Mucosa of rectum (tissue), 2 donors: ENCODE results near the gene TOM1L2.

Experiments used
- H3K27ac ChIP-seq, 2 donors: one replicate each; pipeline ENCODE4 v1.7.0; 2013; ENCODE audit warnings: inconsistent platforms in 2 of 2, low read depth in 2 of 2, low read length in 2 of 2
- H3K27me3 ChIP-seq, 2 donors: one replicate each; pipeline ENCODE4 v1.7.0; 2013; ENCODE audit warnings: low read length in 2 of 2; ENCODE audit not compliant: control insufficient read depth in 2 of 2, insufficient read depth in 2 of 2
- H3K36me3 ChIP-seq, 2 donors: one replicate each; pipeline ENCODE4 v1.7.0; 2013; ENCODE audit warnings: low read length in 2 of 2; ENCODE audit not compliant: control insufficient read depth in 2 of 2, insufficient read depth in 2 of 2
- H3K4me1 ChIP-seq, 2 donors: one replicate each; pipeline ENCODE4 v1.7.0; 2013; ENCODE audit warnings: low read length in 2 of 2, mild to moderate bottlenecking in 1 of 2; ENCODE audit not compliant: control insufficient read depth in 2 of 2, insufficient read depth in 2 of 2
- H3K4me3 ChIP-seq, 2 donors: one replicate each; pipeline ENCODE4 v1.7.0; 2013; ENCODE audit warnings: low read length in 2 of 2
- H3K9ac ChIP-seq, 2 donors: one replicate each; pipeline ENCODE4 v1.7.0; 2013; ENCODE audit warnings: low read length in 2 of 2, low read depth in 1 of 2, mild to moderate bottlenecking in 1 of 2
- H3K9me3 ChIP-seq, 2 donors: one replicate each; pipeline ENCODE4 v1.7.0; 2013; ENCODE audit warnings: low read length in 2 of 2; ENCODE audit not compliant: control insufficient read depth in 2 of 2
- donor health status: healthy.
- donor health status: Normal muscosa, but diverticular disease.

TOM1L2 gene

DNA sequence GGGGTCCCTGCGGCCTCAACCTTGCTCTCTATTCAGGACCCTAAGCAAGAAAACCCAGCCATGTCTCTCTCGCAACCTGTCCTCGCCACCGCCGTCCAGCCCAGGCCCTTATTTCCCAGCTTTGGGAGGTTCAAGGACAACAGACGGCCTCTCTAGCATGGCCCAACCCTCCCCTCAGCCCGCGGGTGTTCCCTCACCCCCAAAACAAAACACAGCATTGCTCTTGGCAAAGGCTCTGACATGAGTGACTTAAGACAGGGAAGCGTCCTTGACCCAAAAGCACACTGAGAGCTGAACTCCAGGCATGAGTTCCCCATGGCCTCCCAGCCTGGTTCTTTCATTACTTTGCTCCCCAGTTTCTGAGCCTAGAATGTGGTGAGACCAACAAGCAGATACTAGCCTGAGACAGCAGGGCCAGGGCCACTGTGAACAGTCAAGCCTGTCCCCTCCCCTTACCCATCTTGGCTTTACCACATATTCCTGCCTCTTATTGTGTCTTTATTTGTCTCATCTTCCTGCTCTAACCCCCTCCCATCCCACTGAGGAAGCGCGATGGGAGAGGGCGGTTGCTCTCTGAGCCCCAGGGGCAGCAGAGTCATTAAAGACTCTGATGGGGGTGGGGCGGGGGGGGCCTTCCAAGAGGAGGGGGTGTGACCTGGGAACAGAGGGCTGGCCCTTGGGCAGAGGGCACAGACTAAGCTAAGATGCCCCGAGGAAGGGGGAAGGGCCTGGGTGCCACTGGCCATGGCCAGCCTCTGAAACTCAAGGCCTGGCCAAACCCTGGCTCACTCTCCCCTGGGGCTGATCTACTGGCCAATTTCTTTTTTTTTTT, 147.2 kb downstream of the TOM1L2 start:
- peak overlapping the region; percentile 9 to 74 for H3K9ac ChIP-seq
- H3K9me3 ChIP-seq: no peaks in the 10 kb centered on the region
- no peak overlapping the region for H3K4me3 ChIP-seq
- peak overlapping the region; percentile 87 to 95 for H3K27ac ChIP-seq
- H3K4me1 ChIP-seq: peaks cover 62 to 68% of the 10 kb centered on the region in 2 donors
- no peaks in the 10 kb centered on the region for H3K27me3 ChIP-seq
- H3K36me3 ChIP-seq: peaks cover 0 to 7% of the 10 kb centered on the region in 2 donors

DNA sequence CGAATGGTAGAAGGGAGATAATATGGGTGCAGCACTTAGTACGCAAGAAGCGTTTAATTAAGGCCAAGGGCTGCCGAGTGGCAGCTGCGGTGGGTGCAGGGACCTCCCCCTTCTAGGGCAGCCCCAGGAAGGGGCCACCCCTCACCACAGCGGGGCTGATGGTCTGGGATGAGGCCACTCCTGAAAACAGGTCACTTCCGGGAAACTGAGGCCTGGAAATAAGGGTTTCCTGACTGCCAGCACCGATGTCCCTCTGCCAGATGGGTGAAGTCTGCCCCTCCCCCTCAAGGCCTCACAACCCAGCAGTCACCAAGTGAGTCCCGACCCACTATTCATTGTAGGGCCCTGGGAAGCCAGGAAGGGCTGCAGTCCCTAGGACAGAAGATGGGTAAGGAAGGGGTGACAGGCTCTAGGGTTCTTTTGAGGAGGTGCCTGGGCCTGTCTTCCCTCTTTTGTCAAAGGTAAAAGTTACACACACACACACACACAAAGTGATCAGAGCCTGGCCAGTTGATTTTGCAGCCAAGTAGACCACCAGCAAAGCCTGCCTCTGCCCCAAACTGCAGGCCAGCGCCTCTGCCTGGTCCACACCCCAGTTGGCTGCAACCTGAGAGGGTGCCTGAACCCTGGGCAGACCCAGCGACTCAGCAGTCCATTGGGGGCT, 147.9 kb downstream of the TOM1L2 start:
- peak overlapping the region; percentile 55 to 73 for H3K4me3 ChIP-seq

DNA sequence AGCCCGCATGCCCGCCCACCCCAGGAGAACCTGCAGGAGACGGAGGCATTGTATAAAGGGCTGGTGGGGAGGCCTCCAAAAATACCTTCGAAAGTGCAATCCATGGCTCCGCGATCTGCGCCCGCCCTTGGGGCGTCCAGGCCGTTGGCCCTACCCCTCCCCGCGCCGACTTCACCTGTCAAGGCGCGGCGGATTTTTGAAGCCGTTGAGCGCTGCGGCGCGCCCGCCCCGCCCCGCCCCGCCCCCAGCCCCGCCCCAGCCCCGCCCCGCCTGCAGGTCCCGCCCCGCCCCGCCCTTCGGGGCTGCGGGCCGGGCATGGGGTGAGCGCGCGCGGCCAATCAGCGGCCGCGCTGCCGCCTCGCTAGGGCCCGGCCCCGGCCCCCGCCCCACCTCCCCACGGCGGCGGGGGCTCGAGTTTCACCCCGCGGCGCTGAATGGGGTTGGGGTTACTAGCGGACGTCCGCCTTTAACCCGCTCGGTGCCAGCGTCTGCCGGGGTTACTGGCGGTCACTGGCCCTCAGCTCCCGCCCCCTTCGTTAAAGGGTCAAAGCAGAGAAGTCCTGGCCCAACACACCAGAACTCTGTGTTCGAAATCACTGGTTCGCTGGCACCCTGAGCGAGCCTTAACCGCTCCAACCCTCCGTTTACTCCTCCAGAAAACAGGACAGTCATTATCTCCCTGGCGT, 148.6 kb downstream of the TOM1L2 start:
- Histone ChIP-seq H3K4me3 (peak overlapping the region; percentile 63 to 78), H3K36me3 (peaks cover 8 to 16% of the 10 kb centered on the region in 2 donors), H3K9ac (peak overlapping the region; percentile 74 to 92), H3K27me3 (no peaks in the 10 kb centered on the region), H3K27ac (peak overlapping the region; percentile 87 to 95), H3K4me1 (peaks cover 72 to 79% of the 10 kb centered on the region in 2 donors), H3K9me3 (no peaks in the 10 kb centered on the region)

More for the DNA sequence above, 147.9 kb downstream of the TOM1L2 start:
- Histone ChIP-seq H3K4me1 (peaks cover 65 to 73% of the 10 kb centered on the region in 2 donors), H3K36me3 (peaks cover 1 to 9% of the 10 kb centered on the region in 2 donors), H3K9me3 (no peaks in the 10 kb centered on the region), H3K27me3 (no peaks in the 10 kb centered on the region), H3K9ac (peak overlapping the region; percentile 74 to 76), H3K27ac (peak overlapping the region; percentile 87 to 95)

DNA sequence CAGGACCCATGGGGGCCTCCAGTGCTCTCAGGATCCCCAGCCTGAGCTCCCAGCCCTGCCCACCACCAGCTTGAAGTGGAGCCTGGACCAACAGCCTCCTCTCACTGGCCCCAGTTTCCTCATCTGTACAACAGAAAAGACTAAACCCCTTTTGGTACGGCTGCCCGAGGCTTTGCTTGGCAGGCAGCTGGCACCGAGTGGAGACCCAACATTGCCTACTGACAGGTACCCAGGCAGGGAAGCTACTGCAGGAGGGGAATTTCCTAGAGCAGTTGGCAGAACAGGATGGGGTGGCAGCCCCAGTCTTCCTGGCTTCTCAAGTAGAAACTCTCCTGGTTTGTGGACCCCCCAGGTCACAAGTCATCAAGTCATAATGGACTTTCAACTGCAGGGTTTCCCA, 149.6 kb downstream of the TOM1L2 start:
- Histone ChIP-seq H3K9ac (peak overlapping the region; percentile 69 to 92), H3K27ac (peak overlapping the region; percentile 54 to 75), H3K27me3 (no peaks in the 10 kb centered on the region), H3K4me3 (peak overlapping the region; percentile 63 to 78), H3K36me3 (peaks cover 13 to 23% of the 10 kb centered on the region in 2 donors), H3K9me3 (no peaks in the 10 kb centered on the region), H3K4me1 (peaks cover 70 to 85% of the 10 kb centered on the region in 2 donors)

DNA sequence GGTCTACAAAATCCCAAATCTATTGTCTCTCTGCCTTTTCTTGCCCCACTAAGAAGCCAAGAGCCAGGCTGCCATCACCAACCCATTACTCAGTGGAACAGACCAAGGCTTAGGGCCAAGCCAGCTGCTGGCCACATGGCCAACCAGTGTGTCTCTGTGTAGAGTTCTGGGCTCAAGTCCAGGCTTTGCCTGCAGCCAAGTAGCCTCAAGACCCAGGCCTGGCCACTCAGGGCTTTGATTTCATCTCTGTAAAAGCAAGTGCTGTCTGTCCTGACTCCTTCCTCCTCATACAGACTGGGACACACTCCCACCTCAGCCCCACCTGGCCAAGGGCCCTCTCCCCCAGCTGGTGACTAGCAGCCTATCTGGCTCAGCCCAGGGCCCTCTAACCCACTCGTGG, 150.0 kb downstream of the TOM1L2 start:
- H3K36me3 ChIP-seq: peaks cover 17 to 25% of the 10 kb centered on the region in 2 donors
- peak overlapping the region; percentile 63 to 78 for H3K4me3 ChIP-seq
- H3K27me3 ChIP-seq: no peaks in the 10 kb centered on the region
- no peaks in the 10 kb centered on the region for H3K9me3 ChIP-seq
- peak overlapping the region; percentile 54 to 75 for H3K27ac ChIP-seq
- peaks cover 70 to 86% of the 10 kb centered on the region in 2 donors for H3K4me1 ChIP-seq
- peak overlapping the region; percentile 69 to 92 for H3K9ac ChIP-seq

DNA sequence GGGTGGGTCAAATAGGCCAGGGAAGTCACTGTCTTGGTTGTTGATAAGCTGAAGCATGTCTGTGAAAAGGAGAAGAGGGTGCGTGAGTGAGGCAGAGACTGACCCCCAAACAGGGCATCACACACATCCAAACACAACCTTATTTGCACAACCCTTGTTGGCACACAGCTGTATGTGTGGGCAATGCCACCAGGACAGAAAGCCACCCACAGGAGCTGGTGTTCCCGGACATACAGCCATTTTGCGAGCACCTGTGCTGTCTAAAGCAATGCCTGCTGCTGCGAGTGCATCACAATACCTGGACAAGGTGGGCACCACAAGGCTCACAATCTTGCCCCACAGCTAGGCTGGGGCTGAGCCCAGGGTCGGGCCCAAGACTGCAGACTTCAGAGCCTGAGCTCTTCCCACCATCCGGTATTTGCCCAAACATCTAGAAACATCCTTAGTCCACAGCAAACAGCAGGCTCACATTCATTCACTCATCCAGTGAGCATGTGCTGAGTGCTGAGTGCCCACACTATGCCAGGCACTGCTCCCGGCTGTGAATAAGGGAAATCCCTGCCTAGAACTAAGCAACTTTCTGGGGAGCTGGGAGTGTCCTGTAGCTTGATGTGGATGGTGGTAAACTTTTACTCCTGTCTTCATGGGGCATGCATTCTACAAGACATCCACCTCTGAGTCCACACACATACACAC, 151.6 kb downstream of the TOM1L2 start:
- Histone ChIP-seq H3K36me3 (peaks cover 30 to 33% of the 10 kb centered on the region in 2 donors), H3K27ac (no peak overlapping the region), H3K4me3 (peak overlapping the region in 1 of 2 donors; percentile 30), H3K9ac (peak overlapping the region; percentile 32 to 39), H3K27me3 (no peaks in the 10 kb centered on the region), H3K9me3 (no peaks in the 10 kb centered on the region), H3K4me1 (peaks cover 63 to 73% of the 10 kb centered on the region in 2 donors)

DNA sequence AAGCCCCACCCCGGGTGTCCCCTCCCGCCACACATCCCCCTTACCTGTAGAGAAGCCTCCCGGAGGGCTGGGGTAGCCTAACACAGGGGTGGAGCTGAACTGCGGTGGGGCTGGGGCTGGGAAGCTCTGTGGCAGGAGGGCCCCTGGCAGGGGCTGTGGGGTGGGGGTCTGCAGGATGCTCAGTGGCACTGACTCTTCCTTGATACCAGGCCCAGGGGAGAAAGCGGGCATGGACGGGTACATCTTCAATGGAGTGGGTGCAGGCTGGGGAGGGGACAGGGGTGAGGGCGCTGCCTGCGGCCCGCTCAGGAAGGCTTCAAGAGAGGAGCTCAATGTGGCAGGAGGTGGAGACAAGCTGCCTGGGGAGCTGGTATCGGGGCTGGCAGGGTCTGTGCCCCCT, 152.2 kb downstream of the TOM1L2 start:
- H3K4me3 ChIP-seq: no peak overlapping the region
- peaks cover 62 to 71% of the 10 kb centered on the region in 2 donors for H3K4me1 ChIP-seq
- H3K27ac ChIP-seq: no peak overlapping the region

DNA sequence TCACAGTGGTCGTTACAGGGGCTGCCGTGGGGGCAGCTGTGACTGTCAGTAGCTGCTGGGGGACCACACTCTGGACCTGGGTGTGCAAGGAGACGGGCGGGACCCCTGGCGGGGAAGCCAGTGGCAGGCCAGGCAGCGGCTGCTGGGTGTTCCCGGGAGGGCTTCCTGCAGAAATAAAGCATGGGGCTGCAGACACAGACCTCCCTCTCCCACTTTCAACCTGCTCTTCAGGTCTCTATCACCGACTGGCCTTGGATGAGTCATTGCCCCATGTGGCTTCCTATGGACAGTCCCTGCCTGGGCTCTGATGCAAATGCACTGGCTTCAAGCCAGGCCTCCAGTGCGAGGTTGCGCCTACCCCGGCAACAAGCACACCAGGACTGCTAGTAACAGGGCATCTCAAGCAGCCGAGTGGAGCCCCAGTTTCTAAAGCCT, 152.6 kb downstream of the TOM1L2 start:
- Histone ChIP-seq H3K27me3 (no peaks in the 10 kb centered on the region), H3K9ac (no peak overlapping the region), H3K4me1 (peaks cover 57 to 67% of the 10 kb centered on the region in 2 donors), H3K4me3 (no peak overlapping the region), H3K27ac (peak overlapping the region; percentile 16 to 32), H3K36me3 (peaks cover 39 to 40% of the 10 kb centered on the region in 2 donors), H3K9me3 (no peaks in the 10 kb centered on the region)

More for the DNA sequence above, 152.2 kb downstream of the TOM1L2 start:
- peaks cover 34 to 36% of the 10 kb centered on the region in 2 donors for H3K36me3 ChIP-seq
- H3K27me3 ChIP-seq: no peaks in the 10 kb centered on the region
- H3K9ac ChIP-seq: no peak overlapping the region
- no peaks in the 10 kb centered on the region for H3K9me3 ChIP-seq

DNA sequence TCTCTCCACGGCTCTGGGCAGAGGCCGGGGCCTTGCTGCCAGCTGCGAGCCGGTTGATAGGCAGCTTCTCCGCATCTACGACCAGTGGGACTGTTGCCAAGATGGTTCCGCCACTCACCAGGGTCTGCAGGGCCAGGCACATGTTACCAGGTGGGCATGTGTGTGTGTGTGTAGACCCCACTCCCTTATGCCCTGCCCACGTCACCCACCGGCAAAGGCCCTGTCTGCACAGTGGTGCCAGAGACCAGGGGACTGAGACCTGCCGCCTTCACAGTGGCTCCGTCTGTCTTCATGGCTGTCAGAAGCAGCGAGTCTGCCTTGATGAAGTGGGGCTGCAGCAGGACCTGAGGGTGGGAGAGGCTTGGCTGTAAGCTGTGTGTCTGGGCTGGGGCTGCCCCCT, 153.1 kb downstream of the TOM1L2 start:
- no peak overlapping the region for H3K9ac ChIP-seq
- no peak overlapping the region for H3K4me3 ChIP-seq
- no peaks in the 10 kb centered on the region for H3K9me3 ChIP-seq
- peak overlapping the region; percentile 32 to 67 for H3K27ac ChIP-seq
- H3K4me1 ChIP-seq: peaks cover 52 to 62% of the 10 kb centered on the region in 2 donors
- peaks cover 44 to 45% of the 10 kb centered on the region in 2 donors for H3K36me3 ChIP-seq
- no peaks in the 10 kb centered on the region for H3K27me3 ChIP-seq
